Islet precursor cell (in vitro differentiated cells): Measurements from ENCODE around the gene PHIP.

ENCODE experiments used
- DNase-seq: peaks from one replicate; pipeline ENCODE4 v3.0.0-alpha.2; 2018

The PHIP gene

DNA sequence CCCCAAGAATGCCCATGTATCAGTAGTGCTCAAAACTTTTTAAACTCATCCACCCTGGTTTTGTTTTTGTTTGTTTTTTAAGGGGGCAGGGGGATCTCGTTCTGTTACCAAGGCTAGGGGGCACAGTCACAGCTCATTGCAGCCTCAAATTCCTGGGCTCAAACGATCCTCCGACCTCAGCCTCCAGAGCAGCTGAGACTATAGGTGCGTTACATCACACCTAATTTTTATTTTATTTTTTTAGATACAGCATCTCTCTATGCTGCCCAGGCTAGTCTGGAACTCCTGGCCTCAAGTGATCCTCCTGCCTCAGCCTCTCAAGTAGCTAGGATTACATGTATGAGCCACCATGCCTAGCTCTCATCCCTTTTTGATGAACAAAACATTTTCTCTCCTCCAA is 11.2 kb downstream of the PHIP start:
- no peak for DNase-seq

DNA sequence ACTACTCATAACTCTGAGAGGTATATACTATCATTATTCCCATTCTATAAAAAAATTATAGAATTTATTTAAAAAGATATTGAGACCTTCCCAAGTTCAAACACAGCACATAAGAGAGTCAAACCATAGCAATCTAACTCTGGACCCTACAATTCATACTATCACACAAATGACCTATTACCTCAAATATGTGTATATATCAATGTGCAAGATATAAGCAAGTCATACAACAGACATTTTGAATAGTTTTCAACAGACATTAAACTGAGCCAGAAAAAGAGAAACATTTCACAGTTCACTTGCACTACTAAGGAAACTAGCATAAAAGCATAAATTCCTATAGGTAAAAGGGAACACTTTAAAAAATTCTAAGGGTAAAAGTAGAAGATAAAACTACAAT is 11.7 kb downstream of the PHIP start:
- no peak for DNase-seq

DNA sequence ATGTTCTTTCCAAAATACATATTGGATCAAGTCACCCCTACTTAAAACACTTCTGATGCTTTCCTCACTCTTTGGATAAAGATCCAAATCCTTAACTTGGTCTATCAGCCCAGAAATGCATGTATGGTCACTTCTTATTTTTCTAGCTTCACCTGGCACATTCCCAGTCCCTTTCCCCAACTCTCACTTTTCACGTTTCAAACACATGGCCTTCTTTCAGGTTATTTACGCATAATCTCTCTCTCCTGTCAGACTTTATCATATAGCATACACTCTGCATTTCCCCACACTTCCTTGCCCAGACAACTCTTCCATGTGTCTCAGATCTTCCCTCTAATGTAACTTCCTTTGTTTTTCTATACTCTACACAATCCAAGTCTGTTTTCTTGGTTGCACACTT is 12.8 kb downstream of the PHIP start:
- DNase-seq = no peak

DNA sequence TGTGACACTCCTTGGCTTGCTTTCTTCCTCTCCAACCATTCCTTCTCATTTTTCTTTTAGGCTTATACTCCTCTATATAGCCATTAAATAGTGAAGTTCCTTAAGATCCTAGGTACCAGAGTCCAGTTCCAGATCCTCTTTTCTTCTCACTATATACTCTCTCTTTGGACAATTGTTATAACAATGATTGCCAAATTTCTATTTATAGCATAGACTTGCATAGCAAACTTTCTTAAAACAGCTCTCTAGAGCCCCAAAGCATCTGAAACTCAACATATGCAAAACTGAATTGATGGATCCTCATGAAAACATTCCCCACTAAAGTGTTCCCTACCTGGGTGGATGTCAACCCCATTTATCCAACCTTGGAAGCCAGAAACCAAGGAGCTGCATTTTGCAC is 13.4 kb downstream of the PHIP start:
- no peak for DNase-seq

DNA sequence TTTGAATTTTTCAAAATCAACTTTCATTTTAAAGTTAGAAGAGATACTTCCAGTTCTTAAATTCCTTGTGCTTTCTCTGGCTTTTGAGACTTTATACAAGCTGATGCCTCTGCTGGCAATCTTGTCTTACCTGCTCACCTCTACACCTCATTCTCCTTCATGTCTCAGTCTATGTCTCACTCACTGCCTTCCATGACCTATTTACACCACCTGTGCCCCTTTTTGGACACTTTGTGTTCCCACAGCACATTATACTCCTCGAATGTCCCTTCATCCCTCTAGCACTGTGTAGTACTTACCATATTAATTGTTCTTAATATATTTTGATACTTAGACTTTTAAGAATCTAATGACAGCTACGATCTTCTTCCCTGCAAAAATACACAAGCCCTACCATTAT is 15.3 kb downstream of the PHIP start:
- no peak for DNase-seq

DNA sequence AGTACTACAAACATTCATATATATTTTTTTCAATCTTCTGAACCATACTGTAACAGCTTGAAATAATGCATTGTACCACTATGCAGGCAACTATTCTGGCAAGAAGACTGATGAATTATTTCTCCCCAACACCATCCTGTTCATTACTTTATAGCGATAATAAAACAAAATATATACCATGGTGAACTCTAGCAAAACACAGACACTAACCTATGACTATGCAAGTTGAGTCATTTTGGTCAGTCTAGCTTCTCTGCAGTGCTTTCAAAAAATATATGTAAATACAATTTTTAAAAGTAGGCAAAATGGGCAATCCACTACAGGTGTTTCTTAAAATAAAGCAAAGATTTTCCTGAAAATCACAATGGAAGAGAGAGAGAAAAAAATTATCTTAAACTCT is 20.3 kb downstream of the PHIP start:
- no peak for DNase-seq

DNA sequence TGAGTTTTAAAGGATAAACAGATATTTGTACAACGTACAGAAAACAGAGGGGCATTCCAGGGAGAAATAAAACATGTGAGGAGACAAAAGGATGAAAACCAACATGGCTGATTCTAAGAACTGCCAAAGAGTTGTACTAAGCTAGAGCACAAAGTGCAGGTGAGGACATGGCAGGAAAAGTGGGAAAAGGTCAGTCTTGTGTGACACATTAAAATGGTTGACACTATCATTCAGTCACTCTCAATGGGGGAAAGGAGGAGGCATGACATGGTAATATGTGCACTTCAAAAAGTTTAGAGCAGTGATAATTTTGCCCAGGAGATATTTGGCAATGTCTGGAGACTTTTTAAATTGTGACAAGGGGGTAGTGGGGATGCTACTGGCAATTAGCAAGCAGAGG is 21.8 kb downstream of the PHIP start:
- no peak for DNase-seq

DNA sequence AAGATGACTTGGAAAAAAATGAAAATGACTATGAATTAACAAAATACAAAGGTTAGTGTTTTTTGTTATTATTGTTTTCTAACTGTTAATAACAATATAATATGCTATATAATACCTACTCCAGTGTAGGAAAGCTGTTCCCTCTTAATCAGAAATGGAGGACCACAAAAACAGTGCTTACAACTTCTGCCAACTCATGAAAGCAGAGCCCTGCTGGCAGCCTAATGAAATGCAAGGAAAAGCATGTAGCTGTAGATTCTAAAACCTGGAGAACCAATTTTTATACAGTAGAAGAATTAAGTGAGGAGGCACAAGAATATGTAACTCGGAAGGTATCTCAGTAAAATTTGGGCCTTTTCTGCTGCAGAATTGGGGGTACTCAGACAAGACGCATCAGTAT is 29.4 kb downstream of the PHIP start:
- DNase-seq = no peak

DNA sequence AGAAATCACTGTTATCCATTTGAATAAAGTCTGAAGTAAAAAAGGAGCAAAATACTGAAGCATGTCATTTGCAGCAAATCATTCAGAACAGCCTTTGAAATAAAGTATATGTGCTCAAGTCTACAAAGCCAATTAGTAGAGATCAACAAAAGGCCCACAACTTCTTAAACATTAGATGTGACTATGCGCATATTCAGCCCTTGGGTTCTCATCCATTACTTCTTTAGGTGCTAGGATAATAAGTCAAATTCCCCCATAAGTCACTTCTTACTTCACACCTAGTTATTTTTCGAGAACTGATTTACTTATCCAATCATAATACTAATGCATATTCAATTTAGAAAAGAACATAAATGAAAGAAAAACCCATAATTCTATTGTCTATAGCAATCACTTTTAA is 31.0 kb downstream of the PHIP start:
- DNase-seq = no peak

DNA sequence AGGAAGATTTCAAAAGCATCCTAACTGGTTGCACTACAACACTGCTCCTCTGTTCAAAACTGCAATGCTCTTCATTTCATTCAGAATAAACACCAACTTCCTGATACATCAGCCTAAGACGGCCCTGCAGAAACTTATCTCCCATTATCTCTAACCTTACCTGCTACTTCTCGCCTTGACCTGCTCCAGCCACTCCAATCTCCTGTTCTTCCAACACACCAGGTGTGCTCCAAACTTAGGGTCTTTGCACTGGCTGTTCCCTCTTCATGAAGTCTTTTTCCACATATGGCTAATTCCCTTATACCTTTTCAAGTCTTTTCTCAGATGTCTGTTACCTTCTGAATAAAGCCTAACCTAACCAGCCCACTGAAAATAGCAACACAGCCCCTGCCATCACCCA is 32.1 kb downstream of the PHIP start:
- no peak for DNase-seq

DNA sequence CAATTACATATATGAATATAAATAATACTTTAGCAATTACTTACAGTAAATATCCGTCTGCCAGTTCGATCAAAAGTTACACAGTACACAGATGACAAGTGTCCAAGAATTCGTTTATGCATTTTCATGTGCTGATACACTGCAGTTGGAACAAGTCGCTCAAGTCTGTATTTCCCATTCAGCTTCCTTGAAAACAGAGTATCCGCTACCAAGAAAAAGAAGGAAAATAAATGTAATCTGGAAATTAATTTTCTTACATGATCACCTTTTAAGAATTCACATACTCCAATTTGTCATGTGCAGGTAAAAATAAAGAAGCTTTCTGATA is 35.3 kb downstream of the PHIP start:
- DNase-seq = no peak

DNA sequence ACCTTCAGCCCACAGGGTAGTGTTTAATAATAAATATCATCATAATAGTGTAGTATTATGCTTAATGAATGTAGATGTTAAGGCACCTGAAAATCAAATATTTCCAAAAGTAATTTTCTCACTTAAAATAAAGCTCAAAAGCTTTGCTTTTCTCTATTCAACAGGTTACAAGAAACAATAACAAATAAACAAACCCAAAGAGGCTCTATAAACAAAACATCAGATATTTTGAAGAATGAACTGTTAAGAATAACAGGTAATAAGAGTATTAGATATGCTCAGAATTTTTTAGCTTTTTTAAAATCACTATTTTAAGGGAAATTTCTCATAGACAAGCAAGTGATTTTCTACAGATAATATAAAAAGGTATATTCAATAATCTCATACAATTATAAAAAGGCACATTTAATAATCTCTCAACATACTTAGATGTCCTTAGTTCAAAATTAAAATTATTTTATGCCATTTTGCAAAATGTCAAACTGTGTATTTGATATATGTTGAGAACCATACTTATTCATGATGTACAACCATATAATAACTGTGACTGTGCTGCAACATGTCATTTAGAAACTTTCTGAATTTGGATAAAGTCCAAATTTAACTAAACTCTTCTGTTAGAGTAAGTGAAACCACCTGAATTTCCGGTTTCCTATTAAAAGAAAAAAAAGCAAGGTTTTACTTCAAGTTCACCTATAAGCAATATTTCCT is 35.8 kb downstream of the PHIP start:
- DNase-seq = no peak

DNA sequence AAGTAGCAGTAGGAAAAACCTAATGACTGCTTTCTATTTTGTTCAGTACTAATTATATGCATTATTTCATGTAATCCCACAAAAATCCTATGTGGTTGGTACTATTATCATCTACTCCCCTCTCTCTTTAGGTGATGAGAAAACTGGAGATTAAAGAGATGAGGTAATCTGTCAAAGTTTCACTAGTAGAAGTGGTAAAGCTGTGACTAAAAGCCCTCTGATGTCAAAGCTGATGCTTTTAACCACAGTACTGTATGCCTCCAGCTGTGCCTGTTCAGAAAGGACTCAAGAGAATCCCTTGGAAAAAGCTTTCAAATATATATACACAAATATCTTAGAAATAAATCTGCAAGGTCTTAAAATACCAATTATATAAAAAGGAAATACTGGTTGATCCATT is 38.0 kb downstream of the PHIP start:
- DNase-seq = no peak

DNA sequence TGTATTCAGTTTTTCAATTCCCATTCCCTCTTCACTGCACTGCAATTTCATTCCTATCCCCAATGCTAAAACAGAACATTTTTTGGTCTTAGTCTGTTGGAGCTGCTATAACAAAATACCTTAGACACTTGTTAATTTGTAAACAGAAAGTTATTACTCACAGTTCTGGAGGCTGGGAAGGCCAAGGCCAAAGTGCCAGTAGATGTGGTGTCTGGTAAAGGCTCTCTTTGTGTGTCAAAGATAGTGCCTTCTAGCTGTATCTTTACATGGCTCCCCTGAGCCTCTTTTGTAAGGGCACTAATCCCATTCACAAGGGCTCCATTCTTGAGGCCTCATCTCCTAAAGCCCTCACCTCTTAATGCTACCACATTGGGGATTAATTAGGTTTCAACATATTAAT is 40.0 kb downstream of the PHIP start:
- no peak for DNase-seq

DNA sequence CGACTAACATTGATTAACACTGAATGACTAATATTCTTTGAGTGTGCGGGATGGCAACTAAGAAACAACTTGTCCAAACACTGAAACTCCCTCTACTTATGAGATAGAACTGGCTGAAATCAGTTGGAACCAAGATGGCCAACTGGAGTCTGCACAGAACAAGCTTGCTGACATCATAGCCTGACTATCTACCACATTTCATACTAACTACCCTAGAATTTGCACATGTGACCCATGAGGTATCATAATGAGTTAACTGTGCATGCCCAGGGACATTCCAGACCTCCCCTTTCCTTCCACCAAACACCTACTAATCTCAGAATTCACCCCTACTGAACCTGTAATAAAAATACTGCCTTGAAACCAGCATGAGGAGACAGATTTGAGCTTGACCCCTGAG is 43.2 kb downstream of the PHIP start:
- DNase-seq = no peak

DNA sequence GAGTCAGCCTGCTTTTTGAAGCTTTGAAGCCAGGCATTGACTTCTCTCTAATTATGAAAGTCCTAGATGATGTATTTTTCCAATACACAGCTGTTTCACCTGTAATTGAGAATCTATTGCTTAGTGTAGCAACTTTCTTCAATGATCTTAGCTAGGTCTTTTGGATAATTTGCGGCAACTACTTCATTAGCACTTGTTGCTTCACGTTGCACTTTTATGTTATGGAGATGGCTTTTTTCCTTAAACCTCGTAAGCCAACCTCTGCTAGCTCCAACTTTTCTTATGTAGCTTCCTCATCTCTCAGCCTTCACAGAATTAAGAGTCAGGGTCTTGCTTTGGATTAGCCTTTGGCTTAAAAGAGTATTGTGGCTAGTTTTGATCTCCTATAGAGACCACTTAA is 44.8 kb downstream of the PHIP start:
- no peak for DNase-seq

DNA sequence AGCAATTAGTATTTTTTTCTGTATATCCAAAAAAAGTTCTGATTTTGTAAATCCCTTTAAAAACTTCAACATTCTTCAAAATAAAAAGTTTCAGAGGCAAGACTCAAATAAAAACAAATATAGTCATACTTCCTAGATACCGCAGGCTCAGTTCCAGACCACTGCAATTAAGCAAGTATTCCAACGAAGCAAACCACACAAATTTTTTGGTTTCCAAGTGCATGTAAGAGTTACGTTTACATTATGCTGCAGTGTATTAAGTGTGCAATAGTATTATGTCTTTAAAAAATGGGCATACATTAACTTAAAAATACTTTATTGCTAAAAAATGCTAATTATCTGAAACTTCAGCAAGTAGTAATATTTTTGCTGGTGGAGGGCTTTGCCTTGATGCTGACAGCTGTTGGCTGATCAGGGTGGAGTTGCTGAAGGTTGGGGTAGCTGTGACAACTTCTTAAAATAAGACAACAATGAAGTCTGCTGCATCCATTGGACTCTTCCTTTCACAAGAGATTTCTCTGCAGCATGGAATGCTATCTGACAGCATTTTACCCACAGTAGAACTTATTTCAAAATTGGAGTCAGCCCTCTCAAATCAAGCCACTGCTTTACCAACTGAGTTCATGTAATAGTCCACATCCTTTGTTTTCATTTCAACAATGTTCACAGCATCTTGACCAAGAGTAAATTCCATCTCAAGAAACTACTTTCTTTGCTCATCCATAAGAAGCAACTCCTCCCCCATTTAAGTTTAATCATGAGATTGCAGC is 46.0 kb downstream of the PHIP start:
- DNase-seq = no peak

DNA sequence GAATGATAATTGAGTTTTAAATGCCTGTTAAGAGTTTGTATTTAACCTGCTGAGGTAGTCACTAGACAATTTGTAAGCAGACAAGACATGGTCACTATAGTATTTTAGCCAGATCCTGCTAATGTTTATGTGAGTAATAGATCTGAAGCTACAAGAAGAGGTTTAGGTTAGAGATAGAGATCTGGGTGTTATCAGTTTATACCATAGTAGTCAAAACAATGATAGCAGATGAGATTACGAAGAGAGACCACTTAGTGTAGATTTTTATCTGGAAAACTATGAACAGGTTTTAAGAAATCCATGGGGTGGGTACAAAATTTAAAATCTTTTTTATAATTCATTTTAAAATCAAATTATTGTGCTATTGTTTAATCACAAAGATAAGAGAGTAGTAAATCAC is 47.5 kb downstream of the PHIP start:
- no peak for DNase-seq

DNA sequence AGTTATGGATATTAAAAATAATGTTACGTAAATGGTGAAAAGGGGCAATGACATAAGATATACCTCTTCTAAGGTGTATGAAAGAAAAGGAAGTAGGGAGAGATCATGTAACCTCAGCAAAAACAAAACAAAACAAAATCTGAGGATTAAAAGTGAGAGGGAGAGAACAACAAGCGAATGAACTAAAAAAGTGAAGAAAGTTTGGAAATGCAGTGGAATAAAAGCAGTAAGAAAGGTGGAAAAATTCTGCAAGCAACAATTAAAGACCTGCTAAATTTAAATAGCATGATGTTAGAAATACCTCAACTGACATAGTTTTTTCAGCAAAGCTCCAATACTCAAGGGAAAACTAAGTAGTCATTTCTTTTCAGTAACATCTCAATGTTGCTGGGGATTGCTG is 48.0 kb downstream of the PHIP start:
- no peak for DNase-seq

DNA sequence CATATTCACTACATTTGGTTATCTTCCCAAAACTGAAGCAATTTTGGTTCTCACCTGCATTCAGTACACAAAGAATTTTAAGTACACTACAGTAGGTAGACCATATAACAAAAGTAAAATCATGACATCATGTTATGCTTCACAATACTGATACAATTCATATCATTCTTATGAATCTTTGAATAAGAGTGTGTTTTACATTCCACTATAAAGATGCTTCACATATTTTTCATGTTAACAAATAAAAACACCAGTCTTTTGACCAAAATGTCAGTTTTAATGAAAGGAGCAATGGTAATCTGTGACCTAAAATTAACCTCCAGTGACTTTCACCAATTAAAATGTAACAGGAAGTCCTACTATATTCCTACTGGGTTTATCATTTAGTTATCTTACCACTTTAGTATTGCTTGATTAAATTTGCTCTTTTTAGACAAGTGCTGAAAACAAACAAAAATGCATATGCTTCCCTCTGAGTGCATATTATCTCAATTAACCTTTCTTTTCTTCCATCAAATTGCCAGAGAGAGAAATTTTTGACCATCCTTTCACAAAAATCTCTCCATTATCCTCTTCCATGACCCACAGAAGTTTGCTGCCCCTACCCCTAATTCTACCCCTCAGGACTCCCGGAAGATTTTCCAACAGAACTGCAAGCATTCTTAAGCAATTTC is 49.3 kb downstream of the PHIP start:
- no peak for DNase-seq

DNA sequence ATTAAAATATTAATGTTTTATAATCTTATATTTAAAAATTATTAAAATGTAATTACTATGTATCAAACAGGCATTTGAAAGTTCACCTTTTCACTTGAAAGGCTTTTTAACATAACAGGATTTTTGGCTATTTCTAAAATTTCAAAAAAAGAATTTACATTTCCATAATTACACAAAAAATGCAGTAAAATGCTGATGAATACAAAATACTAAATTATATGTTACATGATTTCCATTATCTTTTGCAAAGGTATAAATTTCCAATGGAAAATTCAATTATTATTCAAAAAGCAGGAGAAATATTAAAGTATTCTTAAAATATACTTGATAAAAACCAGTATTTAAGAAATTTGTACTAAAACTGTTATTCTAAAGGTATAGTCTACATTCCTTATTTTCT is 66.1 kb downstream of the PHIP start:
- DNase-seq = no peak

DNA sequence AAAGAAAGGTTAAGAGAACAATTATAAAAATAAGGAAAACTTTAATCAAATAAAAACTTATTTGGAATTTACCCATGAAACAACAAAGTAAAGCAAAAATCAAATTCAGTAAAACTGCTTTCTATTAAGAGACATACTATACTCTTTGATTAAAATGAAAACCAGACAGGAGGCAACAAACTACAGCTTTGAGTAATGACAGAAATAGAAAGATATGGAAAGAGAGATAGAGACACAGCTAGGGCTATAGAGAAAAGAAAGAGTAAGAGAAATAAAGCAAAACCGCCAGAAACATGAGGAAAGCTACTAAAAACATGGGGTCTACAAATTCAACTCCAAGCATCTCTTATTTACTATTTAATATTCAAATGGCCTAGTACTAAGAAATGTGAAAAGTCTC is 67.6 kb downstream of the PHIP start:
- no peak for DNase-seq

DNA sequence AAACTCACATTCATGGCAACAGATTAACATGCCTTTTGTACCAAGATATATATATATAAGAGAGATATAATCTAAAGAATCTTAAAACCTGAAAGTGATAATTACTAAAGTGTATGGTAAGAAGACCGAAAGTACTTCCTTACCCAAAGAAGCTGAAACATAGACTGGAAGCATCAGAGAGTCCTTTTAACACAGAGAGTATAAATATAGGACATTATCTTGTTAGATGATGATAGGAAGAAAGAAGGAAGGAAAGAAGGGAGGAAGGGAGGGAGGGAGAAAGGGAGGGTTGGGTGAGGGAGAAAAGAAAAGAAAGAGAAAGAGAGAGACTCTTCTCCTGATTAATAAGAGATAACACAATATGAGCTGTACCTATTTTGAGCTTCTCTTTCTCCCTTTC is 68.2 kb downstream of the PHIP start:
- no peak for DNase-seq

DNA sequence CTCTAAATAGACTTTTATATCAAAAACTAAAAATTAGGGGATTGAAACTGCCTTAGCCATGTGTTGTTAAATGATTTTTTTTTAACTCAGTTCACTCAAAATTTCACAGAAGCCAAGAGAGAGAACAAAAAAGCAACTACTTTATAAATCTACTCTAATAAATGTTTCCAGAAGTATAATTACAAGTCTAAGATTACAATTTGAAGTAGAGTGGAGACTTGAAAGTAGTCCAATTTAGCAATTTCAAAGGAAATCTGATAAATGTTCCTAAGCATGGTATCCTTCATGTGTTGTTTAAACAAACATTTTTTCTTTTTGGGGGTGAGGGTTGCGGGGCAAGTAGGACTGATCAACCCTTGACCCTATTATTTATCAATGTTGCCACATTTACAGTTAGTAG is 72.6 kb downstream of the PHIP start:
- no peak for DNase-seq

DNA sequence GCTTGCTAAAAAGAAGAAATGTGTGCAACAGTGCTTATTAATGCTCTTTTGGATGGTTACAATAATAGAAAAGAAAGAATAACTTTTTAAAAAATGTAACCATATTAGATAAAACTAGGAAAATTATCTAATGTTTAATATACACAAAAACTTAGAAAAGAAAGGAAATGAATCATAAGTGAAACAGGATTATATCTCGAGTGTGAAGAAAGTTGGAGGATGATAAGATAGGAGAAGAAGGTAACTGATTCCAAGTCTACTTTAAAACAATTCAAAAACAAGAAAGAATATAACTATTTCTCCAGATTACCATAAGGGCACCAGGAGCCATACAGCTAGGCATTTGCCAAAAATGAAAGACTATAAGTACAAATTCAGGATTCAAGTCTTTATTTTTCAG is 73.0 kb downstream of the PHIP start:
- DNase-seq = no peak
